HCT116 (cell line): ENCODE results near the gene NDUFA8. TPM values are rescaled to one million over a fixed set of nuclear protein-coding genes. Genes with fewer than 3 reads are reported as not detected.

ENCODE experiments used
- ATAC-seq: fragments of 200-7000 bp; cut with Tn5 transposase; 2 replicates; pipeline ENCODE4 v1.9.1; 2020; ENCODE audit warnings: mild to moderate bottlenecking, moderate library complexity
- BruUV-seq: library from RNA; stranded (reverse); fragments of 400-500 nt; replicated peaks from 2 replicates; lab custom pipeline; 2021; lab: Mats Ljungman, UMichigan
- CTCF ChIA-PET: fragments of 300-600 bp; sonication (Branson Sonifier 250); formaldehyde crosslinking; loops from one replicate; lab custom pipeline; 2021; ENCODE audit warnings: antibody characterized with exemption; lab: Charles Lee
- POLR2A ChIA-PET: fragments of 300-600, 350-600 bp; sonication (Branson Sonifier 250); formaldehyde crosslinking; loops from one replicate; lab custom pipeline; 2021; ENCODE audit warnings: antibody characterized with exemption; lab: Charles Lee
- RAD21 ChIA-PET, 2 experiments: fragments of 300-600 bp; sonication (Branson Sonifier 250); formaldehyde crosslinking; loops; one replicate each; lab custom pipeline; 2023; ENCODE audit warnings: low total read pairs in 2 of 2; ENCODE audit not compliant: uncharacterized antibody in 2 of 2, unreplicated experiment in 2 of 2, low non-redundant PET in 1 of 2; lab: Charles Lee
- DNase-seq: peaks from one replicate; pipeline ENCODE4 v3.0.0-alpha.2; 2010; ENCODE audit warnings: low read depth, low spot score
- H2AFZ ChIP-seq: fragments of 200-600 bp; shearing (Covaris generic), sonication (generic); 2 replicates; pipeline ENCODE4 v1.6.1; 2017; ENCODE audit warnings: low read depth, mixed run types, mixed read lengths, antibody characterized with exemption, low read length; ENCODE audit not compliant: poor library complexity, severe bottlenecking
- H3K27ac ChIP-seq: 2 replicates; pipeline ENCODE4 v1.5.1; 2012; ENCODE audit warnings: low read depth, low read length
- H3K27me3 ChIP-seq: fragments of 200-600 bp; sonication (generic); 2 replicates; pipeline ENCODE4 v1.6.1; 2016; ENCODE audit warnings: mixed run types, low read length, mixed read lengths; ENCODE audit not compliant: insufficient read depth
- H3K36me3 ChIP-seq, 2 experiments: fragments of 200-500 bp in 1 of 2; fragments of 200-600 bp in 1 of 2; sonication (Bioruptor generic) in 1 of 2; sonication (generic) in 1 of 2; 2 replicates each; pipeline versions ENCODE4 v1.5.1 to v1.6.1; 2014 to 2016; ENCODE audit warnings: low read length in 2 of 2, inconsistent platforms in 1 of 2, mixed read lengths in 1 of 2, mixed run types in 1 of 2; ENCODE audit not compliant: insufficient read depth in 2 of 2, control insufficient read depth in 1 of 2
- H3K4me1 ChIP-seq, 2 experiments: fragments of 200-600 bp in 1 of 2; sonication (generic) in 1 of 2; 2 replicates each; pipeline versions ENCODE4 v1.5.1 to v1.6.1; 2012 to 2017; ENCODE audit warnings: low read length in 2 of 2, inconsistent platforms in 1 of 2, mild to moderate bottlenecking in 1 of 2, mixed read lengths in 1 of 2, mixed run types in 1 of 2, moderate library complexity in 1 of 2; ENCODE audit not compliant: insufficient read depth in 2 of 2, control insufficient read depth in 1 of 2
- H3K4me2 ChIP-seq: fragments of 200-600 bp; sonication (generic); 2 replicates; pipeline ENCODE4 v1.6.1; 2017; ENCODE audit warnings: mixed run types, low read length, mixed read lengths
- H3K4me3 ChIP-seq, 2 experiments: fragments of 200-600 bp in 1 of 2; sonication (generic) in 1 of 2; replicated peaks in 1 of 2; 2 replicates each; pipeline ENCODE4 v1.5.1; 2011 to 2016; ENCODE audit warnings: low read length in 2 of 2, control low read depth in 1 of 2, low read depth in 1 of 2, mild to moderate bottlenecking in 1 of 2, mixed read lengths in 1 of 2, mixed run types in 1 of 2
- H3K79me2 ChIP-seq: fragments of 200-600 bp; sonication (generic); 2 replicates; pipeline ENCODE4 v1.6.1; 2017; ENCODE audit warnings: mild to moderate bottlenecking, mixed run types, low read length, moderate library complexity, mixed read lengths; ENCODE audit not compliant: insufficient read depth
- H3K9ac ChIP-seq: fragments of 200-600 bp; sonication (generic); 2 replicates; pipeline ENCODE4 v1.6.1; 2016; ENCODE audit warnings: low read length, mixed read lengths
- H3K9me2 ChIP-seq: fragments of 200-600 bp; sonication (generic), shearing (Covaris generic); 2 replicates; pipeline ENCODE4 v1.6.1; 2017; ENCODE audit warnings: mixed run types, mild to moderate bottlenecking, moderate library complexity; ENCODE audit not compliant: insufficient read depth
- H3K9me3 ChIP-seq, 2 experiments: fragments of 200-500 bp in 1 of 2; fragments of 200-600 bp in 1 of 2; sonication (Bioruptor generic) in 1 of 2; sonication (generic) in 1 of 2; 2 replicates each; pipeline ENCODE4 v1.6.1; 2014 to 2017; ENCODE audit warnings: low read length in 2 of 2, mixed read lengths in 2 of 2, inconsistent platforms in 1 of 2, low read depth in 1 of 2, mild to moderate bottlenecking in 1 of 2, mixed run types in 1 of 2, moderate library complexity in 1 of 2; ENCODE audit not compliant: control insufficient read depth in 1 of 2, insufficient read depth in 1 of 2
- H4K20me1 ChIP-seq: fragments of 200-600 bp; sonication (generic), shearing (Covaris generic); 2 replicates; pipeline ENCODE4 v1.6.1; 2017; ENCODE audit warnings: mixed run types, mild to moderate bottlenecking, moderate library complexity; ENCODE audit not compliant: insufficient read depth
- ATF3 ChIP-seq: IDR thresholded peaks from 2 replicates; pipeline ENCODE4 v1.6.1; 2012
- CEBPB ChIP-seq: IDR thresholded peaks from 2 replicates; pipeline ENCODE4 v1.6.1; 2012; ENCODE audit warnings: low read depth
- CTCF ChIP-seq, 3 experiments: fragments of 200-600 bp in 1 of 3; sonication (generic) in 1 of 3; IDR thresholded peaks in 2 of 3; conservative IDR thresholded peaks in 1 of 3; 2 replicates each; pipeline ENCODE4 v1.5.1; 2012 to 2017; ENCODE audit warnings: low read depth in 2 of 3, low read length in 2 of 3, antibody characterized with exemption in 1 of 3, borderline replicate concordance in 1 of 3, control low read depth in 1 of 3, mild to moderate bottlenecking in 1 of 3, mixed read lengths in 1 of 3, mixed run types in 1 of 3, moderate library complexity in 1 of 3; ENCODE audit not compliant: insufficient read depth in 1 of 3
- EZH2 ChIP-seq: fragments of 200-600 bp; sonication (generic); IDR thresholded peaks from 2 replicates; pipeline ENCODE4 v1.6.1; 2017; ENCODE audit warnings: antibody characterized with exemption, mixed run types
- EZH2phosphoT487 ChIP-seq: fragments of 200-600 bp; IDR thresholded peaks from 2 replicates; pipeline ENCODE4 v1.6.1; 2018; ENCODE audit warnings: antibody characterized with exemption, borderline replicate concordance
- JUND ChIP-seq: IDR thresholded peaks from 2 replicates; pipeline ENCODE4 v1.6.1; 2012
- MAX ChIP-seq: IDR thresholded peaks from 2 replicates; pipeline ENCODE4 v1.6.1; 2012
- POLR2A ChIP-seq: IDR thresholded peaks from 2 replicates; pipeline ENCODE4 v1.7.0; 2011; ENCODE audit warnings: borderline replicate concordance; ENCODE audit not compliant: insufficient read depth, insufficient read length; ENCODE audit errors: extremely low read depth
- POLR2AphosphoS5 ChIP-seq: IDR thresholded peaks from 2 replicates; pipeline ENCODE4 v1.6.1; 2011; ENCODE audit warnings: mild to moderate bottlenecking, low read depth, low read length, moderate library complexity
- RAD21 ChIP-seq: IDR thresholded peaks from 2 replicates; pipeline ENCODE4 v1.6.1; 2012; ENCODE audit warnings: low read depth, mild to moderate bottlenecking
- REST ChIP-seq: IDR thresholded peaks from 2 replicates; pipeline ENCODE4 v1.6.1; 2012; ENCODE audit warnings: low read depth
- SIN3A ChIP-seq: IDR thresholded peaks from 2 replicates; pipeline ENCODE4 v1.6.1; 2012; ENCODE audit warnings: low read depth
- SRF ChIP-seq: IDR thresholded peaks from 2 replicates; pipeline ENCODE4 v1.6.1; 2012; ENCODE audit warnings: low read depth
- TCF7L2 ChIP-seq: IDR thresholded peaks from 2 replicates; pipeline ENCODE4 v1.7.0; 2011; ENCODE audit warnings: borderline replicate concordance, inconsistent platforms; ENCODE audit not compliant: insufficient read depth, insufficient read length; ENCODE audit errors: extremely low read depth
- YY1 ChIP-seq: IDR thresholded peaks from 2 replicates; pipeline ENCODE4 v1.6.1; 2011; ENCODE audit warnings: low read length, low read depth, moderate library complexity, mild to moderate bottlenecking; ENCODE audit not compliant: insufficient replicate concordance; ENCODE audit errors: extremely low read depth
- ZBTB33 ChIP-seq: IDR thresholded peaks from 2 replicates; pipeline ENCODE4 v1.6.1; 2011; ENCODE audit warnings: mild to moderate bottlenecking, low read length, moderate library complexity; ENCODE audit not compliant: insufficient replicate concordance; ENCODE audit errors: extremely low read depth
- ZFX ChIP-seq: fragments of 450-650 bp; IDR thresholded peaks from 2 replicates; pipeline ENCODE4 v1.6.1; 2017
- intact Hi-C: fragments of 100-400 bp; cut with micrococcal nuclease; formaldehyde crosslinking; loops from 2 replicates; pipeline ENCODE4 v1.10.0; 2022
- total RNA-seq: library from RNA; stranded (reverse); gene quantifications from one replicate; pipeline ENCODE4 v1.2.1, GENCODE V29; 2021; ENCODE audit not compliant: unreplicated experiment

The NDUFA8 gene
- total RNA-seq, 1 experiment from 2014 or later, result 84.5 TPM

- ChIA-PET CTCF (no interaction called here), RAD21 (no interaction called here), POLR2A (no interaction called here)
- DNase-seq (no peak), ATAC-seq (no peak)
- no TSS peak for BruUV-seq
- Histone ChIP-seq H2AFZ (no peak overlapping the region), H3K4me1 (no peaks in the 10 kb centered on the region), H3K27ac (no peak overlapping the region), H3K79me2 (no peaks in the 10 kb centered on the region), H3K4me2 (no peak overlapping the region), H3K36me3 (no peaks in the 10 kb centered on the region), H3K4me3 (no peak overlapping the region), H3K9me3 (no peaks in the 10 kb centered on the region), H3K27me3 (peaks cover 5% of the 10 kb centered on the region; the same call in 1 of the 2 replicates), H3K9me2 (no peaks in the 10 kb centered on the region), H3K9ac (no peak overlapping the region), H4K20me1 (no peaks in the 10 kb centered on the region)
- intact Hi-C loops, result no loop called here
- TF ChIP-seq POLR2A (no peak), TCF7L2 (no peak), EZH2 (no peak), CEBPB (no peak), SIN3A (no peak), POLR2AphosphoS5 (no peak), CTCF (IDR thresholded peaks at IDR 0.05 in 2 of 3, conservative IDR thresholded peaks at IDR 0.05 in 1 of 3; ENCODE audit: borderline replicate concordance in 1 of 3, insufficient read depth in 1 of 3, low read depth in 2 of 3, low read length in 2 of 3) (no peak), ZFX (no peak), ZBTB33 (no peak), EZH2phosphoT487 (no peak), JUND (no peak), REST (no peak), SRF (no peak), MAX (no peak), YY1 (no peak), ATF3 (no peak), RAD21 (no peak)
Measured at GRCh38 chr9:122186301-122186700, 26.7 kb upstream of the NDUFA8 start.
